Parathyroid adenoma (tissue), 2 donors: ENCODE data around the gene GULP1.

Source experiments
- H2AFZ ChIP-seq: fragments of 300-600 bp; sonication (generic); one replicate; pipeline ENCODE4 v1.7.0; 2017; ENCODE audit warnings: antibody characterized with exemption, mild to moderate bottlenecking
- H3K27ac ChIP-seq: fragments of 300-600 bp; sonication (generic); one replicate; pipeline ENCODE4 v1.7.0; 2017
- H3K27me3 ChIP-seq: fragments of 300-600 bp; sonication (generic); one replicate; pipeline ENCODE4 v1.7.0; 2017; ENCODE audit warnings: low read length; ENCODE audit not compliant: control insufficient read depth, insufficient read depth
- H3K36me3 ChIP-seq: fragments of 300-600 bp; sonication (generic); one replicate; pipeline ENCODE4 v1.7.0; 2017; ENCODE audit warnings: low read length; ENCODE audit not compliant: control insufficient read depth, insufficient read depth
- H3K4me1 ChIP-seq: fragments of 300-600 bp; sonication (generic); one replicate; pipeline ENCODE4 v1.7.0; 2017; ENCODE audit warnings: control low read depth
- H3K4me2 ChIP-seq: fragments of 300-600 bp; sonication (generic); one replicate; pipeline ENCODE4 v1.7.0; 2017; ENCODE audit warnings: low read length
- H3K4me3 ChIP-seq: fragments of 300-600 bp; sonication (generic); one replicate; pipeline ENCODE4 v1.7.0; 2017; ENCODE audit warnings: low read depth, low read length
- H3K79me2 ChIP-seq: fragments of 300-600 bp; sonication (generic); one replicate; pipeline ENCODE4 v1.7.0; 2017; ENCODE audit warnings: control low read depth
- H3K9ac ChIP-seq: fragments of 300-600 bp; sonication (generic); one replicate; pipeline ENCODE4 v1.7.0; 2017; ENCODE audit warnings: mild to moderate bottlenecking
- H3K9me3 ChIP-seq: fragments of 300-600 bp; sonication (generic); one replicate; pipeline ENCODE4 v1.7.0; 2017; ENCODE audit warnings: low read length; ENCODE audit not compliant: control insufficient read depth
- CTCF ChIP-seq: fragments of 300-600 bp; sonication (generic); IDR thresholded peaks from one replicate; pipeline ENCODE4 v1.7.0; 2017; ENCODE audit warnings: antibody characterized with exemption, mild to moderate bottlenecking
- donor health status: primary hyperparathyroidism.

GULP1 gene

GRCh38 chr2:188364033-188364630, 72.5 kb downstream of the GULP1 start:
- Histone ChIP-seq H3K4me3 (no peak overlapping the region), H3K9me3 (no peaks in the 10 kb centered on the region), H3K27me3 (no peaks in the 10 kb centered on the region), H3K9ac (no peak overlapping the region), H3K27ac (no peak overlapping the region), H3K79me2 (no peaks in the 10 kb centered on the region), H2AFZ (no peak overlapping the region), H3K4me1 (no peaks in the 10 kb centered on the region), H3K4me2 (no peak overlapping the region), H3K36me3 (no peaks in the 10 kb centered on the region)
- TF ChIP-seq CTCF: no peak

- Histone ChIP-seq H3K9ac (no peak overlapping the region), H3K79me2 (no peaks in the 10 kb centered on the region), H3K27ac (no peak overlapping the region), H3K4me2 (no peak overlapping the region), H3K4me1 (no peaks in the 10 kb centered on the region), H2AFZ (no peak overlapping the region), H3K27me3 (no peaks in the 10 kb centered on the region), H3K36me3 (no peaks in the 10 kb centered on the region), H3K4me3 (no peak overlapping the region), H3K9me3 (no peaks in the 10 kb centered on the region)
- no peak for TF ChIP-seq CTCF
Measured at GRCh38 chr2:188365058-188365641, 73.5 kb downstream of the GULP1 start.

- H3K4me1 ChIP-seq: no peaks in the 10 kb centered on the region
- no peaks in the 10 kb centered on the region for H3K79me2 ChIP-seq
- H3K27me3 ChIP-seq: no peaks in the 10 kb centered on the region
- H3K9me3 ChIP-seq: no peaks in the 10 kb centered on the region
- no peak overlapping the region for H3K27ac ChIP-seq
- no peak overlapping the region for H3K4me3 ChIP-seq
- no peak overlapping the region for H3K4me2 ChIP-seq
- no peak overlapping the region for H3K9ac ChIP-seq
- H2AFZ ChIP-seq: no peak overlapping the region
- no peaks in the 10 kb centered on the region for H3K36me3 ChIP-seq
- no peak for TF ChIP-seq CTCF
Measured at GRCh38 chr2:188367164-188367563, 75.5 kb downstream of the GULP1 start.

GRCh38 chr2:188369365-188369764, 77.7 kb downstream of the GULP1 start:
- Histone ChIP-seq H3K27me3 (no peaks in the 10 kb centered on the region), H3K4me1 (no peaks in the 10 kb centered on the region), H3K4me2 (no peak overlapping the region), H2AFZ (no peak overlapping the region), H3K4me3 (no peak overlapping the region), H3K36me3 (no peaks in the 10 kb centered on the region), H3K9me3 (no peaks in the 10 kb centered on the region), H3K27ac (no peak overlapping the region), H3K9ac (no peak overlapping the region), H3K79me2 (no peaks in the 10 kb centered on the region)
- TF ChIP-seq CTCF: peak; percentile 38

- Histone ChIP-seq H3K9me3 (no peaks in the 10 kb centered on the region), H3K79me2 (no peaks in the 10 kb centered on the region), H3K4me2 (no peak overlapping the region), H3K27ac (no peak overlapping the region), H3K4me3 (no peak overlapping the region), H3K27me3 (no peaks in the 10 kb centered on the region), H3K36me3 (no peaks in the 10 kb centered on the region), H2AFZ (no peak overlapping the region), H3K9ac (no peak overlapping the region), H3K4me1 (no peaks in the 10 kb centered on the region)
- no peak for TF ChIP-seq CTCF
Measured at GRCh38 chr2:188378371-188378950, 86.8 kb downstream of the GULP1 start.
